ENCODE results near the gene PGLYRP1. TPM values are rescaled to one million over a fixed set of nuclear protein-coding genes. Genes with fewer than 3 reads are reported as not detected.

Gene PGLYRP1
- total and polyA plus RNA-seq, 3 experiments from 2014 or later, result not detected

GRCh38 chr19:45969676-45970075, 53.2 kb downstream of the PGLYRP1 start:
- POLR2A ChIA-PET, result no interaction called here
- peaks cover 12 to 18% (median 14%) of the 10 kb centered on the region in 3 donors for H3K4me1 Mint-ChIP-seq
- no peak overlapping the region for H3K27ac Mint-ChIP-seq
- no peak overlapping the region for H3K27ac ChIP-seq (ENCODE audit: low read depth, low read length)
- no peaks in the 10 kb centered on the region for H3K9me3 Mint-ChIP-seq
- peaks cover 34% of the 10 kb centered on the region for H3K27me3 ChIP-seq (ENCODE audit: insufficient read depth, low read length, poor library complexity, severe bottlenecking)
- peaks cover 0 to 7% (median 0%) of the 10 kb centered on the region in 3 donors for H3K36me3 Mint-ChIP-seq
- H3K4me1 ChIP-seq (ENCODE audit: insufficient read depth, low read length), result peaks cover 16% of the 10 kb centered on the region
- H3K4me3 ChIP-seq (ENCODE audit: low read length), result no peak overlapping the region
- no peaks in the 10 kb centered on the region for H3K36me3 ChIP-seq (ENCODE audit: insufficient read depth, low read length)
- no peak for DNase-seq
- CTCF ChIA-PET, result no interaction called here
- peaks cover 54 to 73% of the 10 kb centered on the region in 2 donors for H3K27me3 Mint-ChIP-seq
- no peak overlapping the region for H3K4me3 Mint-ChIP-seq
- H3K9me3 ChIP-seq (ENCODE audit: low read length), result no peaks in the 10 kb centered on the region

Other genes with a start within 250 kb of the PGLYRP1 start
- gene DMPK, start 240.6 kb downstream of the PGLYRP1 start, total RNA-seq, result 10 to 100 TPM; 27.1 to 28.2 TPM
- gene DMPK, start 240.6 kb downstream of the PGLYRP1 start, polyA plus RNA-seq, result 1.6 TPM
- gene DMWD, start 230.2 kb downstream of the PGLYRP1 start, total RNA-seq, result 10 to 100 TPM; 57.6 to 62.9 TPM
- gene DMWD, start 230.2 kb downstream of the PGLYRP1 start, polyA plus RNA-seq, result 25.6 TPM
- under 1 TPM; 0.16 to 0.22 TPM for gene RSPH6A, start 207.7 kb downstream of the PGLYRP1 start, total RNA-seq
- not detected for gene RSPH6A, start 207.7 kb downstream of the PGLYRP1 start, polyA plus RNA-seq
- 100 to 1,000 TPM; 116 to 119 TPM for gene SYMPK, start 159.9 kb downstream of the PGLYRP1 start, total RNA-seq
- gene SYMPK, start 159.9 kb downstream of the PGLYRP1 start, polyA plus RNA-seq, result 17.5 TPM
- gene FOXA3, start 158.7 kb downstream of the PGLYRP1 start, total RNA-seq, result under 1 TPM; 0.59 to 0.62 TPM
- gene FOXA3, start 158.7 kb downstream of the PGLYRP1 start, polyA plus RNA-seq, result not detected
- gene IRF2BP1, start 136.9 kb downstream of the PGLYRP1 start, total RNA-seq, result 10 to 100 TPM; 17.9 to 18.6 TPM
- 8.5 TPM for gene IRF2BP1, start 136.9 kb downstream of the PGLYRP1 start, polyA plus RNA-seq
- gene MYPOP, start 120.4 kb downstream of the PGLYRP1 start, total RNA-seq, result 1 to 10 TPM; 4.9 to 5.8 TPM
- gene MYPOP, start 120.4 kb downstream of the PGLYRP1 start, polyA plus RNA-seq, result 0.46 TPM
- not detected for gene NANOS2, start 108.3 kb downstream of the PGLYRP1 start, total RNA-seq
- not detected for gene NANOS2, start 108.3 kb downstream of the PGLYRP1 start, polyA plus RNA-seq
- not detected for gene NOVA2, start 49.2 kb downstream of the PGLYRP1 start, total RNA-seq
- not detected for gene NOVA2, start 49.2 kb downstream of the PGLYRP1 start, polyA plus RNA-seq
- 10 to 100 TPM; 20.0 to 23.3 TPM for gene CCDC61, start 27.6 kb downstream of the PGLYRP1 start, total RNA-seq
- 13.8 TPM for gene CCDC61, start 27.6 kb downstream of the PGLYRP1 start, polyA plus RNA-seq
- not detected for gene IGFL4, start 17.9 kb upstream of the PGLYRP1 start, total RNA-seq
- gene IGFL4, start 17.9 kb upstream of the PGLYRP1 start, polyA plus RNA-seq, result not detected
- gene IGFL3, start 101.6 kb upstream of the PGLYRP1 start, total RNA-seq, result not detected
- not detected for gene IGFL3, start 101.6 kb upstream of the PGLYRP1 start, polyA plus RNA-seq
- not detected for gene IGFL2, start 125.2 kb upstream of the PGLYRP1 start, total RNA-seq
- not detected for gene IGFL2, start 125.2 kb upstream of the PGLYRP1 start, polyA plus RNA-seq
- gene IGFL1, start 206.7 kb upstream of the PGLYRP1 start, total RNA-seq, result not detected
- not detected for gene IGFL1, start 206.7 kb upstream of the PGLYRP1 start, polyA plus RNA-seq